GM13976 (cell line): ENCODE data around the gene CCNL1.
"Not testable (repeated sequence)": the region's sequence is repeated elsewhere in the genome, so short reads cannot be mapped to it uniquely, and the experiment has no call there.

Experiments used
- DNase-seq: peaks from one replicate; pipeline ENCODE4 v3.0.0; 2012; ENCODE audit warnings: low spot score
- in situ Hi-C: fragments of 300-500 bp; cut with MboI; formaldehyde crosslinking; loops from one replicate; pipeline ENCODE4 v1.12.0; 2022; ENCODE audit warnings: low sequenced_read_pairs, mixed read lengths, inconsistent platforms; ENCODE audit not compliant: unreplicated experiment
- TF ChIP-seq, protein P1 (sequence below): IDR thresholded peaks from 2 replicates; pipeline ENCODE4 v1.5.1; 2012; ENCODE audit warnings: borderline replicate concordance, mild to moderate bottlenecking; ENCODE audit not compliant: insufficient read depth; ENCODE audit errors: extremely low read depth, missing control alignments, control extremely low read depth

CCNL1 gene

DNA sequence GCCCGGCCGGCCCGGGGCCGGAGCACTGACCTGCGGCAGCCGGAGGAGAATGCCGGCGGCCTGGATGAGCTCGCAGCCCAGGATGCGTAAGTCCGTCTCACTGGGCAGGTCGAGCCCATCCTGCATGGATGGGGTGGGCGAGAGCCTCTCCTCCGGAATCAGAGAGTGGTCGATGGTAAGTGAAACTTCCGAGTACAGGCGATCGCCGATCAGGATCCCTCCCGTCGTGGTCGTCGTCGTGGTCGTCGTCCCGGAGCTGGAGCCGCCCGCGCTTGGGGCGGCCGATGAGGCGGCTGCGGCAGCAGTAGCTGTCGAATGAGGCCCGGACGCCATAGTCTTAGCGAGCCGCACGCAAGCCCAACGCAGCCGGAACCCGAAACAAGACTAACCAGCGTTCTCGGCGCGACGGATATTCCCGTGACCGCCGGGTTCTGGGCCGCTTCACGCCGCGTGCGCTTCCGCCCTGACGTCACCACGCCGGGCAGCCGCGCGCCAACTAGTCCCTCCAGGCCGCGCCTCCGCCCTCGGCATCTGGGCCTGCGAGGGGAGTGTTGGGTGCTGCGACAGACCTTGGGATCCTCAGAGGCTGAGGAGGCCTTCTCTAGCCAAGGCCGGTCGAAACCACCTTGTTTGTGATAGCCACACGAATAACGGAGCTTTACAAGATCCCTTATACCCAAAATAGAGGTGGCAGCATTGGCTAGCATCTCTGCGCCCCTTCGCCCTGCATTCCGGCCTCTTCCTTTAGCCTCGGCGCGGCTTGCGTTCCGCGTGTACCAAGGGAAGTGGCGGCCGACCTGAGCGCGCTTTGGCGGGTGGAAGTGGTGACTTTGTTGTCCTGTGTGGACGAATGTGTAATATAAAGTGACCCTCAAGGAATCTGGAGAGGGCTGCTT lies at the start of gene CCNL1:
CCNL1 (minus strand) TSS at position 386 of the 896 bp plus-strand sequence; CDS start at position 333, 53 bp downstream.
- DNase-seq, result peak; percentile 91
- in situ Hi-C loops, result no loop called here
- TF ChIP-seq, protein P1, sequence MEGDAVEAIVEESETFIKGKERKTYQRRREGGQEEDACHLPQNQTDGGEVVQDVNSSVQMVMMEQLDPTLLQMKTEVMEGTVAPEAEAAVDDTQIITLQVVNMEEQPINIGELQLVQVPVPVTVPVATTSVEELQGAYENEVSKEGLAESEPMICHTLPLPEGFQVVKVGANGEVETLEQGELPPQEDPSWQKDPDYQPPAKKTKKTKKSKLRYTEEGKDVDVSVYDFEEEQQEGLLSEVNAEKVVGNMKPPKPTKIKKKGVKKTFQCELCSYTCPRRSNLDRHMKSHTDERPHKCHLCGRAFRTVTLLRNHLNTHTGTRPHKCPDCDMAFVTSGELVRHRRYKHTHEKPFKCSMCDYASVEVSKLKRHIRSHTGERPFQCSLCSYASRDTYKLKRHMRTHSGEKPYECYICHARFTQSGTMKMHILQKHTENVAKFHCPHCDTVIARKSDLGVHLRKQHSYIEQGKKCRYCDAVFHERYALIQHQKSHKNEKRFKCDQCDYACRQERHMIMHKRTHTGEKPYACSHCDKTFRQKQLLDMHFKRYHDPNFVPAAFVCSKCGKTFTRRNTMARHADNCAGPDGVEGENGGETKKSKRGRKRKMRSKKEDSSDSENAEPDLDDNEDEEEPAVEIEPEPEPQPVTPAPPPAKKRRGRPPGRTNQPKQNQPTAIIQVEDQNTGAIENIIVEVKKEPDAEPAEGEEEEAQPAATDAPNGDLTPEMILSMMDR, result peak; percentile 3

DNA sequence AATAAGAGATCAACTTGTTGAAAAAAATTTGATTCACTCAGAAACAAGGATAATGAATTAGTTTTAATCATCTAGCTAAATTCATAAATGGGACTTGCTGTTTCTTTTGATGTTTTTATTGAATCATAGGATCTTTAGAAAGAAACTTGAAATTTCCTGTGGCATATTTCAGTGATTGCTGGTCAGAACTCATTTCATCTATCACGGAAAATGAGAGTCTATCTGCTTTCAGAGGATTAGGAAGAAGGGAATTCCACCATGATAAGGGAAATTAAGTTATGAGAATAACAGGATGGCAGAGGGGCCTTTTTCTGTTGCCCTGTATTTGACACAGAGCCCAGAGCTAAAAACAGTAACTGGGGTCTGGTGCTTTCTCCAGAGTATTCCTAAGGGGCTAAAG lies 44.9 kb upstream of the CCNL1 start:
- TF ChIP-seq, protein P1, result no peak
- in situ Hi-C loops, result no loop called here
- DNase-seq, result no peak

DNA sequence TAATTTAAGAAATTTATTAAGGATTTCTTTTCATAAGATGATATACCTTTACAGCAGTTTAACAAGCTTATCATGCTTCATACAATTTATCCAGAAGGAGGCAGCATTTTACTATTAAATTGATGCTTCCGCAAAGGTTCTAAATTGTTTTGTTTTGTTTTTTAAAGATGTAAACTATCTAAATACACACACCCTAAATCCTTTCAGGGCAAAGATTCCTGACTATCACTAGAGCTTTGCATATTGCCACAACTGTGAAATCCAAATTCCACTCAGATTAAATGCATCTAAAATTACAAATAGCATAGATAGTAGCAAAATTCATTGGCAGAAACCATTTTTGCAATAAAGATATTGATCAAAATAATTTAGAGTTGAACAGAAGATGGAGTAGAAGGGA lies 44.5 kb upstream of the CCNL1 start:
- DNase-seq, result no peak
- in situ Hi-C loops, result no loop called here
- TF ChIP-seq, protein P1, result no peak

DNA sequence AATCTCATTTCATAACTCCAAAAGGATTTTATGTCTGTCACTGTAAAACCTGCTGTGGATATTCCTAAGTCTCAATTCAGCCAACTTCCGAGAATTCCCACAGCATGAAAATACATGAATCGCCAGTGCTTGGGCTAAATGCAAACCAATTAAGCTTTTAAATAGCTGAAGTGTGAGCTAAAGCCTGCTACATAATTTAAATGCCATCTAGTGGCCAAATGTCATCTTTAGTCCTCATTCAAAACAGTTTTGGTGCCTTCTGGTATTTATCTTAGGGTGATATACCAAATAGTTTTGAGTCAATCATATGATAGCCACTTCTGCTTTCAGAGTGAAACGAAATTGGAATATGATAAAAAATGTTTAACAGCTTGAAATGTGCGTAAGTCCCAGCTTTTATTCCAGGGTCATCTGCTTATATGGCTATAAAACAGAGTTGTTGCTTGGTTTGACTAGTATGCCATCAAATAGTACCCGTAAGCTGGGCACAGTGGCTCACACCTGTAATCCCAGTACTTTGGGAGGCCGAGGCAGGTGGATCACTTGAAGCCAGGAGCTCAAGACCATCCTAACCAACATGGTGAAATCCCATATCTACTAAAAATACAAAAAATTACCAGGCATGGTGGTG lies 41.8 kb upstream of the CCNL1 start:
- peak; percentile 63 for DNase-seq
- in situ Hi-C loops, result no loop called here
- TF ChIP-seq, protein P1, result peak; percentile 25

DNA sequence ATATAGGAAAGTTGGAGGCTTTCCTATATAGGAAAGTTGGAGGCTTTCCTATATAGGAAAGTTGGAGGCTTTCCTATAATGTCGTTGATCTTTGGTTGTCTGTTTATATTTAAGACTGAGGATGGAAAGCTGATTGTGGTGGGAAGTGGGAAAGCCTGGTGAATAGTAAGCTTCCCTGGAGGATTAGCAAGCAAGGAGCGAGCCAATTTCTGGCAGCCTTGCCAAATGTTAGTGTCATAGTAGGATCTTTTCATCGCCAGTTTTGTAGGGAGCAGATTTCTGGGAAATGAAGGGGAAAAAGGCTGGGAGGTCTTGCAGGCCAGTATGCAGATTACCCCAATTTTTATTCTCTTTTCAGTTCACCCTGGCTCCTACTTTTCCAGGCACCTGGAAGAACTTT lies 39.9 kb upstream of the CCNL1 start:
- DNase-seq, result no peak
- in situ Hi-C loops, result no loop called here
- TF ChIP-seq, protein P1, result no peak

DNA sequence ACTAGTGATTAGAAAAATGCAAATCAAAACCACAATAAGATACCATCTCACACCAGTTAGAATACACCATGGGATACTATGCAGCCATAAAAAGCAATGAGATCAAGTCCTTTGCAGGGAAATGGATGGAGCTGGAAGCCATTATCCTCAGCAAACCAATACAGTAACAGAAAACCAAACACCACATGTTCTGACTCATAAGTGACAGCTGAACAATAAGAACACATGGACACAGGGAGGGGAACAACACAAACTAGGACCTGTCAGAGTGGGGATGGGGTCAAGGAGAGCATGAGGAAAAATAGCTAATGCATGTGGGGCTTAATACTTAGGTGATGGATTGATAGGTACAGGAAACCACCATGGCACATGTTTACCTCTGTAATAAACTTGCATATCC lies 36.0 kb upstream of the CCNL1 start:
- TF ChIP-seq, protein P1, result no peak
- in situ Hi-C loops, result no loop called here
- no peak for DNase-seq

DNA sequence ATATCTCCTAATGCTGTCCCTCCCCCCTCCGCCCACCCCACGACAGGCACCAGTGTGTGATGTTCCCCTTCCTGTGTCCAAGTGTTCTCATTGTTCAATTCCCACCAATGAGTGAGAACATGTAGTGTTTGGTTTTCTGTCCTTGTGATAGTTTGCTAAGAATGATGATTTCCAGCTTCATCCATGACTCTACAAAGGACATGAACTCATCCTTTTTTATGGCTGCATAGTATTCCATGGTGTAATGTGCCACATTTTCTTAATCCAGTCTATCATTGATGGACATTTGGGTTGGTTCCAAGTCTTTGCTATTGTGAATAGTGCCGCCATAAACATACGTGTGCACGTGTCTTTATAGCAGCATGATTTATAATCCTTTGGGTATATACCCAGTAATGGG lies 31.2 kb upstream of the CCNL1 start:
- DNase-seq, in situ Hi-C loops: not testable (repeated sequence)
